ENCODE results near the gene PKN1.

PKN1 gene

DNA sequence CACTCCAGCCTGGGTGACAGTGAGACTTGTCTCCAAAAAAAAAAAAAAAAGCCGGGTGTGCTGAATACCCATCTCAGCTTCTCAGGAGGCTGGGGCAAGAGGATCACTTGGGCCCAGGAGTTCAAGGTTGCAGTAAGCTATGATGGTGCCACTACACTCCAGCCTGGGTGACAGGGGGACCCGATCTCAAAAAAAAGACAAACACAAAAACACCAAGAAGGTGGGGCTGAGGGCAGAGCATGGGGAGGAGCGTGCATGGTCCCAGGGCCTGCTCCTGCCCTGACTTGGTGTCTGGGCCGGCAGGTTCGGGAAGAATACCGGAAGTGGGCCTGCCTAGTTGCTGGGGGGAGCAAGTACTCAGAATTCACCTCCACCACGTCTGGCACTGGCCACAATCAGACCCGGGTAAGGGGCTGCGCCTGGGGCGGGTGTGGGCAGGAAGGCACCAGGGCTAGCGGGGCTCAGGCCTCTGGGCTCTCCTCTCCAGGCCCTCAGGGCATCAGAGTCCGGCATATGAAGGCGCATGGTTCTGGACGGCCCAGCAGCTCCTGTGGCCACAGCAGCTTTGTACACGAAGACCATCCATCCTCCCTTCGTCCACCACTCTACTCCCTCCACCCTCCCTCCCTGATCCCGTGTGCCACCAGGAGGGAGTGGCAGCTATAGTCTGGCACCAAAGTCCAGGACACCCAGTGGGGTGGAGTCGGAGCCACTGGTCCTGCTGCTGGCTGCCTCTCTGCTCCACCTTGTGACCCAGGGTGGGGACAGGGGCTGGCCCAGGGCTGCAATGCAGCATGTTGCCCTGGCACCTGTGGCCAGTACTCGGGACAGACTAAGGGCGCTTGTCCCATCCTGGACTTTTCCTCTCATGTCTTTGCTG is 25.3 kb upstream of the PKN1 start:
- TF ChIP-seq CTCF (IDR thresholded peaks at IDR 0.05; ENCODE audit: insufficient read depth, low read depth, low read length, missing control alignments): no peak
- DNase-seq (ENCODE audit: low read depth): no peak
- no peak overlapping the region for H3K4me3 ChIP-seq (ENCODE audit: low read length)

GRCh38 chr19:14408491-14409145 is 24.5 kb upstream of the PKN1 start:
- no peak for DNase-seq (ENCODE audit: low read depth)
- H3K4me3 ChIP-seq (ENCODE audit: low read length): no peak overlapping the region
- TF ChIP-seq CTCF (IDR thresholded peaks at IDR 0.05; ENCODE audit: insufficient read depth, low read depth, low read length, missing control alignments): no peak

DNA sequence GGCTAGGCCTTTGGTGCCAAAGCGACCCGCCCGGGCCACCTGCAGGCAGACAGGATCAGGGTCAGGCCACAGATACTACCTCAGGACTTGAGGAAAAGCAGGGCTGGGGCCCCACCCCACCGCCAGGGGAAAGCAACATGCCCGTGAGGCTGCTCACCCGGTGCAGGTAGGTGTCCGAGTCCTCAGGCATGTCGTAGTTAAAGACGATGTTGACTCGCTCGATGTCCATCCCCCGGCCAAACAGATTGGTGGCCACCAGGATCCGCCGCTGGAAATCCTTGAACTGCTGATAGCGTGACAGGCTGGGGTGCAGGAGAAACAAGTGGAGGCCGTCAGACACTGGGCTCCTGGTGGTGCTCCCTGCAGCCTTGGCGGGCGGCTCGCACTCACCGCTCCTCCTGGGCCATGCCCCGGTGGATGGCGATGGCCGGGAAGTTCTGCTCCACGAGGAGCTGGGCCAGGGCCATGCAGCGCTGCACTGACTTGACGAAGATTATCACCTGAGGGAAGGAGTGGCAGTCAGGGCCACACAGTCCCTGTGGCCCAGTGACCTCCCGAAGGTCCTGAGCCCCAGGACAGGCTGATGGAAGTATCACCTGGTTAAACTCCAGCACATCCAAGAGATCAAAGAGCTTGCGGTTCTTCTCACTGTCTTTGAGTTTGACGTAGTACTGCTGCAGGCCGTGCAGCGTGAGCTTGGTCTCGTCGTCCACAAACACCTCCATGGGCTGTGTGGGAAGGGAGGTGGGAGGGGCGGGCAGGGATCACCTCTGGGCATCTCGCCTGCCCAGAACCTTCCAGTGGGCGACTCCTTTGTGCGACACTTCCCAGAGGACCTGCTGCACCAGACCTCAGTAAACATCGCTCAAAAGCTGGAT is 23.7 kb upstream of the PKN1 start:
- no peak overlapping the region for H3K4me3 ChIP-seq (ENCODE audit: low read length)
- no peak for TF ChIP-seq CTCF (IDR thresholded peaks at IDR 0.05; ENCODE audit: insufficient read depth, low read depth, low read length, missing control alignments)
- DNase-seq (ENCODE audit: low read depth): no peak

DNA sequence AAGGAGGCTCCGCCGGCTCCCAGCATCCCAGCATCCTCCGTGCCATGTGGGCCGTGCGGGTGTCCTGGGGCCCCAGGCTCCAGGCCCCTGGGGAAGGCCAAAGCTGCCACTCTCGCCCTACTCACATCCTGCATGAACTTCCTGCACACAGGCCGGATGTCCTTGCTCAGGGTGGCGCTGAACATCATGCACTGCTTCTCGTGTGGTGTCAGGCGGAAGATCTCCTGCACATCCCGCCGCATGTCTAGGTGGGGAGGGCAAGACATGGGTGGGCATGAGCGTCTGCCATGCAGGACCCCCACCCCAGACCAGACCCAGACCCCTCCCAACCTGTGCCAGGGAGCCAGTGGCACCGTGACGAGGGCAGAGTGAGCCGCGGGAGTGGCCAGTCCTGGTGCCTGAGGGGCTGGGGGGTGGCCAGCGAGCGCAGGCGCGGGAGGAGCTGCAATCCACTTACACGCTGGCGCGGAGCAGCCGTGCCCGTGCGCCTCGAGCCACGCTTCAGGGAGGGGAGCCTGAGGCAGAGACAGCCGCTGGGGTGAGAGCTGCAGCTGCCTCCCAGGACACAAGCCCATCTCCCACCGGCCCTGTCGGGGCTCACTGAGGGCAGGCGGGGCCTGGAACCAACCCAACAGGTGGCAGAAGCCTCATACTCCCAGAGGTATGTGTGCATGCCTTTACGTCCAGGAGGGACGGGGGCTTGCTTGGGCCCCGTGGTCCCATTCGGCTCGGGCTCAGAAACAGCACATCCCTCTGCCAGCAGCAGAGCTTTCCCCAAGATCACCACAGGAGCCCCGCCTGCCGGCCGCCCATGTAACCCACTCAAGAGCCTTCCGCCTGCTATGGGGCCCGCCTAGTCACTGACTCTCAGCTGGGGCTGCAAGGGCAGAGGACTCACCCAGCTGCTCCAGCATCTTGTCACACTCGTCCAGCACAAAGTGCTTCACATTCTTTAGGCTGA is 22.7 kb upstream of the PKN1 start:
- TF ChIP-seq CTCF (IDR thresholded peaks at IDR 0.05; ENCODE audit: insufficient read depth, low read depth, low read length, missing control alignments): no peak
- no peak for DNase-seq (ENCODE audit: low read depth)
- no peak overlapping the region for H3K4me3 ChIP-seq (ENCODE audit: low read length)

- TF ChIP-seq CTCF (IDR thresholded peaks at IDR 0.05; ENCODE audit: insufficient read depth, low read depth, low read length, missing control alignments): no peak
- no peak overlapping the region for H3K4me3 ChIP-seq (ENCODE audit: low read length)
- DNase-seq (ENCODE audit: low read depth): no peak
Observed at GRCh38 chr19:14411161-14411937, 21.8 kb upstream of the PKN1 start.

Data from epithelial cell of esophagus (primary cell).